SK-N-SH (cell line): ENCODE measurements around the gene NT5C1A. TPM values are rescaled to one million over a fixed set of nuclear protein-coding genes. Genes with fewer than 3 reads are reported as not detected.

Experiments used
- CTCF ChIA-PET: fragments of 300-600, 350-600 bp; formaldehyde crosslinking; extraction: SDS; loops from one replicate; lab custom pipeline; 2021; lab: Yijun Ruan, JAX
- POLR2A ChIA-PET: fragments of 350-600 bp; sonication (Branson Sonifier 250); formaldehyde crosslinking; extraction: SDS; loops from one replicate; lab custom pipeline; 2020; ENCODE audit warnings: antibody characterized with exemption, inconsistent platforms; lab: Yijun Ruan, JAX
- DNase-seq: peaks from one replicate; pipeline ENCODE4 v3.0.0; 2012
- H2AFZ ChIP-seq: fragments of 200-600 bp; sonication (generic); 2 replicates; pipeline ENCODE4 v1.8.1; 2016; ENCODE audit warnings: antibody characterized with exemption, mild to moderate bottlenecking, low read depth
- H3F3A ChIP-seq: fragments of 200-600 bp; sonication (generic); replicated peaks from 2 replicates; pipeline ENCODE3; 2016; ENCODE audit warnings: antibody characterized with exemption, mild to moderate bottlenecking; ENCODE audit not compliant: insufficient read depth
- H3K27ac ChIP-seq, 2 experiments: fragments of 200-500 bp in 1 of 2; fragments of 200-600 bp in 1 of 2; sonication (Bioruptor generic) in 1 of 2; sonication (generic), shearing (Covaris generic) in 1 of 2; 2 replicates each; pipeline versions ENCODE4 v1.5.1 to v1.6.1; 2014 to 2016; ENCODE audit warnings: low read depth in 2 of 2, inconsistent platforms in 1 of 2, low read length in 1 of 2, mild to moderate bottlenecking in 1 of 2, mixed read lengths in 1 of 2
- H3K27me3 ChIP-seq: fragments of 200-600 bp; sonication (generic), shearing (Covaris generic); 2 replicates; pipeline ENCODE4 v1.6.1; 2016; ENCODE audit warnings: mixed run types; ENCODE audit not compliant: insufficient read depth
- H3K36me3 ChIP-seq, 2 experiments: fragments of 200-500 bp in 1 of 2; fragments of 200-600 bp in 1 of 2; sonication (Bioruptor generic) in 1 of 2; sonication (generic) in 1 of 2; replicated peaks in 1 of 2; 2 replicates each; pipeline versions ENCODE3 to v1.5.1; 2014 to 2016; ENCODE audit warnings: low read length in 1 of 2, mild to moderate bottlenecking in 1 of 2; ENCODE audit not compliant: insufficient read depth in 2 of 2, control insufficient read depth in 1 of 2
- H3K4me1 ChIP-seq, 2 experiments: fragments of 200-500 bp in 1 of 2; fragments of 200-600 bp in 1 of 2; sonication (Bioruptor generic) in 1 of 2; sonication (generic), shearing (Covaris generic) in 1 of 2; 2 replicates each; pipeline versions ENCODE4 v1.5.1 to v1.6.1; 2014 to 2016; ENCODE audit warnings: low read depth in 1 of 2, low read length in 1 of 2, mixed run types in 1 of 2; ENCODE audit not compliant: insufficient read depth in 2 of 2, control insufficient read depth in 1 of 2
- H3K4me2 ChIP-seq: fragments of 200-600 bp; sonication (generic), shearing (Covaris generic); 2 replicates; pipeline ENCODE4 v1.6.1; 2017; ENCODE audit warnings: mixed run types
- H3K4me3 ChIP-seq, 2 experiments: fragments of 200-500 bp in 1 of 2; fragments of 200-600 bp in 1 of 2; sonication (Bioruptor generic) in 1 of 2; sonication (generic), shearing (Covaris generic) in 1 of 2; 2 replicates each; pipeline versions ENCODE4 v1.5.1 to v1.8.1; 2014 to 2016; ENCODE audit warnings: low read depth in 2 of 2, inconsistent platforms in 1 of 2, low read length in 1 of 2, mild to moderate bottlenecking in 1 of 2, mixed read lengths in 1 of 2, moderate library complexity in 1 of 2
- H3K79me2 ChIP-seq: fragments of 200-600 bp; sonication (generic); 2 replicates; pipeline ENCODE4 v1.8.1; 2017; ENCODE audit warnings: mild to moderate bottlenecking; ENCODE audit not compliant: insufficient read depth
- H3K9ac ChIP-seq: fragments of 200-600 bp; sonication (generic); 2 replicates; pipeline ENCODE4 v1.6.1; 2017; ENCODE audit warnings: mixed run types
- H3K9me2 ChIP-seq: fragments of 200-600 bp; sonication (generic); 2 replicates; pipeline ENCODE4 v1.6.1; 2017; ENCODE audit warnings: mixed run types
- H3K9me3 ChIP-seq: fragments of 200-600 bp; sonication (generic); 2 replicates; pipeline ENCODE4 v1.6.1; 2017; ENCODE audit warnings: mixed run types, mild to moderate bottlenecking, moderate library complexity
- H4K20me1 ChIP-seq: fragments of 200-600 bp; sonication (generic); 2 replicates; pipeline ENCODE4 v1.6.1; 2017; ENCODE audit warnings: mild to moderate bottlenecking, mixed run types; ENCODE audit not compliant: insufficient read depth
- ELF1 ChIP-seq: IDR thresholded peaks from 2 replicates; pipeline ENCODE4 v1.4.0; 2012
- EP300 ChIP-seq, 2 experiments: IDR thresholded peaks; 2 replicates each; pipeline versions ENCODE4 v1.4.0 to v1.6.1; 2012; ENCODE audit warnings: borderline replicate concordance in 1 of 2, low read depth in 1 of 2, low read length in 1 of 2
- GABPA ChIP-seq: IDR thresholded peaks from 2 replicates; pipeline ENCODE4 v1.4.0; 2012; ENCODE audit warnings: low read depth, mild to moderate bottlenecking
- MXI1 ChIP-seq: IDR thresholded peaks from 2 replicates; pipeline ENCODE4 v1.6.1; 2012; ENCODE audit warnings: mild to moderate bottlenecking, low read depth, low read length, improper control_type of control experiment
- NFIC ChIP-seq: IDR thresholded peaks from 2 replicates; pipeline ENCODE4 v1.4.0; 2012; ENCODE audit warnings: borderline replicate concordance
- RXRA ChIP-seq: IDR thresholded peaks from 2 replicates; pipeline ENCODE4 v1.4.0; 2012; ENCODE audit warnings: low read depth, mild to moderate bottlenecking, borderline replicate concordance
- SIN3A ChIP-seq: IDR thresholded peaks from 2 replicates; pipeline ENCODE4 v1.6.1; 2012; ENCODE audit warnings: low read depth, mild to moderate bottlenecking, low read length, moderate library complexity, borderline replicate concordance
- SMC3 ChIP-seq: IDR thresholded peaks from 2 replicates; pipeline ENCODE4 v1.6.1; 2012; ENCODE audit warnings: low read depth, low read length, improper control_type of control experiment
- TCF12 ChIP-seq: IDR thresholded peaks from 2 replicates; pipeline ENCODE4 v1.4.0; 2012
- USF1 ChIP-seq: IDR thresholded peaks from 2 replicates; pipeline ENCODE4 v1.4.0; 2012; ENCODE audit warnings: low read depth, borderline replicate concordance
- YY1 ChIP-seq: IDR thresholded peaks from 2 replicates; pipeline ENCODE4 v1.4.0; 2012; ENCODE audit warnings: low read depth, mild to moderate bottlenecking
- WGBS: methylation state at CpG from one replicate; pipeline ENCODE4 v1.1.6; 2017; ENCODE audit warnings: low lambda C conversion rate; 5-methylcytosine and 5-hydroxymethylcytosine counted together
- polyA plus RNA-seq, 3 experiments: library from polyadenylated mRNA; depleted of rRNA; stranded (reverse); fragments of >200 nt; gene quantifications; 2 replicates each; pipeline ENCODE4 v1.2.3, GENCODE V29; 2012
- TF ChIP-seq, protein P1 (sequence below): IDR thresholded peaks from 2 replicates; pipeline ENCODE4; 2012
- TF ChIP-seq, protein P2 (sequence below): fragments of 200-600 bp; sonication (generic); IDR thresholded peaks from 2 replicates; pipeline ENCODE4 v1.6.1; 2017; ENCODE audit warnings: antibody characterized with exemption, mild to moderate bottlenecking, moderate library complexity

The NT5C1A gene
- polyA plus RNA-seq, 1 of the 3 experiments (the other 2 are of a cell fraction) = 0.12 TPM

DNA sequence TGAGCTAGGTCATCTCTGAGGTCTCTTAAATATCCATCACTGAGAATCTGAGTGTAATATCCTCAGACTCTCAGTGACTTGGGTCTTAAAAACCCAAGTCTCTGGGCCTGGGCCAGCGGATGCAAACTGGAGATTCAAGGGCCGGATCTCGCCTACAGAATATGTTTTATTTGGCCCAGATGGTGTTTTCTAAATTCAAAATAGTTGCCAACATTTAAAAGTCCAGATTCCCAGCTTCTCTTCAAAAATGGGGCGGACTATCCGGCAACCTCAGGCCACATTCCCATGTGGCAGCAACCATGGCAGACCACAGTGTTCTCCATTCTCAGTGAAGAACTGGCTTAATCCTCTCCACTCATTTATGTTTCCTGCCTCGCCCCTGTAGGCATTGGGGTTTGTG is 19.8 kb downstream of the NT5C1A start:
- Histone ChIP-seq H3K9me3 (no peaks in the 10 kb centered on the region), H3K9me2 (no peaks in the 10 kb centered on the region), H3K4me1 (peaks cover 0 to 54% of the 10 kb centered on the region in 2 experiments; a peak in 2 of 4 replicates), H3K36me3 (no peaks in the 10 kb centered on the region), H3K27ac (no peak overlapping the region), H2AFZ (no peak overlapping the region), H3K4me2 (no peak overlapping the region), H3K27me3 (no peaks in the 10 kb centered on the region), H4K20me1 (no peaks in the 10 kb centered on the region), H3K4me3 (no peak overlapping the region), H3K79me2 (no peaks in the 10 kb centered on the region), H3K9ac (no peak overlapping the region), H3F3A (no peaks in the 10 kb centered on the region)
- WGBS = 82% methylated on average over 6 of the region's 6 CpGs
- CTCF ChIA-PET = interaction anchor here (0.9 to 15.4 kb wide), 8 partner anchors 8 to 62 kb away, joined by 3 to 459 read pairs (median 12); partner anchors contain the start of genes HPCAL4 and NT5C1A
- TF ChIP-seq TCF12 (no peak), RXRA (no peak), ELF1 (no peak), SMC3 (no peak), EP300 (IDR thresholded peaks at IDR 0.05; ENCODE audit: borderline replicate concordance in 1 of 2, low read depth in 1 of 2, low read length in 1 of 2) (no peak), USF1 (no peak), YY1 (no peak), MXI1 (no peak)
- TF ChIP-seq, protein P1, sequence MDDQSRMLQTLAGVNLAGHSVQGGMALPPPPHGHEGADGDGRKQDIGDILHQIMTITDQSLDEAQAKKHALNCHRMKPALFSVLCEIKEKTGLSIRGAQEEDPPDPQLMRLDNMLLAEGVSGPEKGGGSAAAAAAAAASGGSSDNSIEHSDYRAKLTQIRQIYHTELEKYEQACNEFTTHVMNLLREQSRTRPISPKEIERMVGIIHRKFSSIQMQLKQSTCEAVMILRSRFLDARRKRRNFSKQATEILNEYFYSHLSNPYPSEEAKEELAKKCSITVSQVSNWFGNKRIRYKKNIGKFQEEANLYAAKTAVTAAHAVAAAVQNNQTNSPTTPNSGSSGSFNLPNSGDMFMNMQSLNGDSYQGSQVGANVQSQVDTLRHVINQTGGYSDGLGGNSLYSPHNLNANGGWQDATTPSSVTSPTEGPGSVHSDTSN = no peak
- no peak for DNase-seq
- POLR2A ChIA-PET = no interaction called here

DNA sequence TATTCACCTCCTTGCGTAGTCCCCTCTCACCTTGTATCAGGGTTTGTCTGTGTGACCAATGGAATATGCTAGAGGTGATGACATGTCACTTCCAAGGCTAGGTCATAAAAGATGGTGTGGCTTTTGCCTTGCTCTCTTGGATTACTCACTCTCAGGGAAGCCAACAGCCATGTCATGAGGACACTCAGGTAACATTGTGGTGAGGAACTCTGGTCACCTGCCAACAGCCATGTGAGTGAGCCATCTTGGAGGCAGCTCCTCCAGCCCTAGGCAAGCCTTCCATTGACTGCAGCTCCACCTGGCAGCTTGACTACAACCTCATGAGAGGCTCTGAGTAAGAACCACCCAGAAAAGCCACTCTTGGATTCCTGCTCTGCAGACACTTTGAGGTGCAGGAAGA is 21.5 kb downstream of the NT5C1A start:
- Histone ChIP-seq H3K36me3 (no peaks in the 10 kb centered on the region), H3K27ac (no peak overlapping the region), H2AFZ (no peak overlapping the region), H3K27me3 (no peaks in the 10 kb centered on the region), H3K4me2 (no peak overlapping the region), H3K79me2 (no peaks in the 10 kb centered on the region), H4K20me1 (no peaks in the 10 kb centered on the region), H3K4me1 (peaks cover 0 to 55% of the 10 kb centered on the region in 2 experiments; a peak in 2 of 4 replicates), H3K9me3 (no peaks in the 10 kb centered on the region), H3K9ac (no peak overlapping the region), H3K4me3 (no peak overlapping the region), H3F3A (no peaks in the 10 kb centered on the region), H3K9me2 (no peaks in the 10 kb centered on the region)
- TF ChIP-seq, protein P2, sequence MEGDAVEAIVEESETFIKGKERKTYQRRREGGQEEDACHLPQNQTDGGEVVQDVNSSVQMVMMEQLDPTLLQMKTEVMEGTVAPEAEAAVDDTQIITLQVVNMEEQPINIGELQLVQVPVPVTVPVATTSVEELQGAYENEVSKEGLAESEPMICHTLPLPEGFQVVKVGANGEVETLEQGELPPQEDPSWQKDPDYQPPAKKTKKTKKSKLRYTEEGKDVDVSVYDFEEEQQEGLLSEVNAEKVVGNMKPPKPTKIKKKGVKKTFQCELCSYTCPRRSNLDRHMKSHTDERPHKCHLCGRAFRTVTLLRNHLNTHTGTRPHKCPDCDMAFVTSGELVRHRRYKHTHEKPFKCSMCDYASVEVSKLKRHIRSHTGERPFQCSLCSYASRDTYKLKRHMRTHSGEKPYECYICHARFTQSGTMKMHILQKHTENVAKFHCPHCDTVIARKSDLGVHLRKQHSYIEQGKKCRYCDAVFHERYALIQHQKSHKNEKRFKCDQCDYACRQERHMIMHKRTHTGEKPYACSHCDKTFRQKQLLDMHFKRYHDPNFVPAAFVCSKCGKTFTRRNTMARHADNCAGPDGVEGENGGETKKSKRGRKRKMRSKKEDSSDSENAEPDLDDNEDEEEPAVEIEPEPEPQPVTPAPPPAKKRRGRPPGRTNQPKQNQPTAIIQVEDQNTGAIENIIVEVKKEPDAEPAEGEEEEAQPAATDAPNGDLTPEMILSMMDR = no peak
- TF ChIP-seq SIN3A (no peak), NFIC (no peak), GABPA (no peak), SMC3 (no peak)
- ChIA-PET POLR2A (no interaction called here), CTCF (interaction anchor here (0.6 to 15.4 kb wide), 3 partner anchors 7 to 69 kb away, joined by 3 to 459 read pairs (median 4); no protein-coding TSS in a partner anchor)
- WGBS = 75% methylated on average over 1 of the region's 1 CpG
- no peak for DNase-seq
